Neuron (in vitro differentiated cells): Measurements from ENCODE around the gene SUGP2.
A peak's percentile ranks its signal among the peaks of the same experiment; 100 is the strongest.
"Not testable (repeated sequence)": the region's sequence is repeated elsewhere in the genome, so short reads cannot be mapped to it uniquely, and the experiment has no call there.

ENCODE experiments used
- H2AFZ ChIP-seq: one replicate; pipeline ENCODE4 v1.6.1; 2013; ENCODE audit warnings: low read depth, mild to moderate bottlenecking, inconsistent platforms, low read length, moderate library complexity
- H3K27me3 ChIP-seq: one replicate; pipeline ENCODE4 v1.6.1; 2013; ENCODE audit warnings: low read length; ENCODE audit not compliant: insufficient read depth
- H3K36me3 ChIP-seq: one replicate; pipeline ENCODE4 v1.6.1; 2013; ENCODE audit warnings: low read length; ENCODE audit not compliant: insufficient read depth
- H3K4me1 ChIP-seq: one replicate; pipeline ENCODE4 v1.6.1; 2013; ENCODE audit warnings: low read length; ENCODE audit not compliant: insufficient read depth
- H3K4me3 ChIP-seq: 2 replicates; pipeline ENCODE4 v1.5.1; 2013; ENCODE audit warnings: mild to moderate bottlenecking, low read length, moderate library complexity
- H3K9me3 ChIP-seq: one replicate; pipeline ENCODE4 v1.6.1; 2013; ENCODE audit warnings: low read length

The SUGP2 gene

DNA sequence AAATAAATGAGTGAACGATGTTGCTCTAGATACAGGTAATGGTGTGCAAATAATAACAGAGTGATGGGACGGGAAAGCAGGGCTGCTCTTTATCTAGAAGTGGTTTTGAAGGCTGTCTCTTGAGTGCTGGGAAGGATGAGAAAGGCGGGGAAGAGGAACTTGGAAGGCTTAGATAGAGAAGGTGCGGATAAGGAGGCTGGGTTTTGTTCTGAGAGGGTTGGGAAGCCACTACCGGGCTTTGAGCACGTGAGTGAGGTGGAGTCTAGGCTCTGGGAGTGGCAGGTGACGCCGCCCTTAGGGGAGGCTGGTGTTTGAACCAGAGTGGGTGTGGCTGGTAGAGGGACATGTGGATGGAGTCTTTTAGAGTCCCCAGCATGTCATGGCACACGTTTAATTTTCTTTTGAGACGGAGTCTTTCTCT, 897 bp upstream of the SUGP2 start:
- H3K27me3 ChIP-seq, result no peaks in the 10 kb centered on the region
- peaks cover 11% of the 10 kb centered on the region for H3K4me1 ChIP-seq
- peak overlapping the region; percentile 91 for H2AFZ ChIP-seq
- peaks cover 9% of the 10 kb centered on the region for H3K9me3 ChIP-seq
- H3K4me3 ChIP-seq, result peak overlapping the region; percentile 61
- peaks cover 29% of the 10 kb centered on the region for H3K36me3 ChIP-seq

DNA sequence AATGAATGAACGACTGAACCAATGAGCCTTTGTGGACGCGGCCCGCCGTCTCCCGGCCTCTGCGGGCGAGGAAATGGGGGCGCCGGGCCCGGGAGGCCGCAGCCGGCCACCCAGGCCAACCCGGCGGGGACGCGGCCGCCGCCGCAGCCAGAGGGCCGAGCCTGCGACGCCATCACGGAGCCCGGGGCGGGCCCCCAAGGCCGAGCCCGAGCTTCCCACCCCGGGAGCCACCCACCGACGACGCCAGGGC, 216 bp downstream of the SUGP2 start:
- Histone ChIP-seq H3K36me3 (peaks cover 31% of the 10 kb centered on the region), H3K27me3 (no peaks in the 10 kb centered on the region), H2AFZ (peak overlapping the region; percentile 71), H3K4me1 (peaks cover 11% of the 10 kb centered on the region), H3K4me3 (peak overlapping the region; percentile 61), H3K9me3 (peaks cover 6% of the 10 kb centered on the region)

GRCh38 chr19:19032420-19033175, 719 bp downstream of the SUGP2 start:
- Histone ChIP-seq H3K27me3 (no peaks in the 10 kb centered on the region), H3K4me1 (peaks cover 11% of the 10 kb centered on the region), H3K4me3 (peak overlapping the region; percentile 61), H3K36me3 (peaks cover 32% of the 10 kb centered on the region), H2AFZ (peak overlapping the region; percentile 71), H3K9me3 (peaks cover 2% of the 10 kb centered on the region)

GRCh38 chr19:19031891-19032290, 1.4 kb downstream of the SUGP2 start:
- Histone ChIP-seq H3K9me3 (no peaks in the 10 kb centered on the region), H3K4me1 (peaks cover 11% of the 10 kb centered on the region), H3K36me3 (peaks cover 32% of the 10 kb centered on the region), H3K4me3 (peak overlapping the region; percentile 61), H2AFZ (no peak overlapping the region), H3K27me3 (no peaks in the 10 kb centered on the region)

- Histone ChIP-seq H3K36me3 (peaks cover 66% of the 10 kb centered on the region), H3K4me3 (no peak overlapping the region), H2AFZ (no peak overlapping the region), H3K9me3 (no peaks in the 10 kb centered on the region), H3K4me1 (peaks cover 7% of the 10 kb centered on the region), H3K27me3 (no peaks in the 10 kb centered on the region)
Observed at GRCh38 chr19:19028526-19028925, 4.8 kb downstream of the SUGP2 start.

- Histone ChIP-seq H2AFZ (no peak overlapping the region), H3K9me3 (no peaks in the 10 kb centered on the region), H3K4me1 (peaks cover 7% of the 10 kb centered on the region), H3K27me3 (no peaks in the 10 kb centered on the region), H3K36me3 (peaks cover 78% of the 10 kb centered on the region), H3K4me3 (no peak overlapping the region)
Observed at GRCh38 chr19:19027228-19027627, 6.1 kb downstream of the SUGP2 start.

- H3K27me3 ChIP-seq, result no peaks in the 10 kb centered on the region
- no peak overlapping the region for H2AFZ ChIP-seq
- H3K9me3 ChIP-seq, result no peaks in the 10 kb centered on the region
- H3K4me3 ChIP-seq, result no peak overlapping the region
- H3K4me1 ChIP-seq, result peaks cover under 1% of the 10 kb centered on the region
- peaks cover 81% of the 10 kb centered on the region for H3K36me3 ChIP-seq
Observed at GRCh38 chr19:19026299-19026971, 6.9 kb downstream of the SUGP2 start.

GRCh38 chr19:19025861-19026260, 7.5 kb downstream of the SUGP2 start:
- no peak overlapping the region for H2AFZ ChIP-seq
- H3K27me3 ChIP-seq, result no peaks in the 10 kb centered on the region
- no peaks in the 10 kb centered on the region for H3K4me1 ChIP-seq
- H3K4me3 ChIP-seq, result no peak overlapping the region
- H3K36me3 ChIP-seq, result peaks cover 84% of the 10 kb centered on the region
- H3K9me3 ChIP-seq, result no peaks in the 10 kb centered on the region

GRCh38 chr19:19023376-19023775, 9.9 kb downstream of the SUGP2 start:
- peaks cover 78% of the 10 kb centered on the region for H3K36me3 ChIP-seq
- H3K4me3 ChIP-seq, H3K27me3 ChIP-seq, H2AFZ ChIP-seq, H3K4me1 ChIP-seq, H3K9me3 ChIP-seq: not testable (repeated sequence)

DNA sequence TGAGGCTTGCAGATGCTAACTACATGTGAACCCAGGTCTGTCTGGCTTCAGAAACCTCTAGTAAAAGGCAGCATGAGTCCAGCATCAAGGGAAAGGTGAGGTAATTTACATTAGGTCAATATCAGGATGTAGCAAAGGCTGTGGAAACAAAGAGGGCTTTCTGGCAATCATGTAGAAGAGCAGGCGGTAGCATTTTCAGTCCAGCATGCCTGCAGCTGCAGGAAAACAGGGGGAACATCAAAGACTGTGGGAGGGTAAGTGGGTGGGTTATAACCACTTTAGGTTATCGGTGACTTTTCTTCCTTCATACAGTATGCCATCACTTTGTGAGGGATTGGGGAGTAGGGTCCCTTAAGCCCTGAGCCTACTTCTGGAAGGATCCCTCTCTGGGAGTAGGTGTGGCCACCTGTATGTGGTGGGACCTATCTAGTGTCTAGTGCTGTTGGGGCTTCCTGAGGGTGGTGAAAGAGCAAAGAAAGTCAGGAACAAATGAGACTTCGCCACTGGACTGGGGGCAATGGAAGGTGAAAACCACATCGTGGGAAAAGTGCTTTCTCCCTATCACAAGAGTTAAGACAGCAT, 10.8 kb downstream of the SUGP2 start:
- Histone ChIP-seq H3K9me3 (no peaks in the 10 kb centered on the region), H3K36me3 (peaks cover 77% of the 10 kb centered on the region), H3K27me3 (no peaks in the 10 kb centered on the region), H3K4me1 (no peaks in the 10 kb centered on the region), H3K4me3 (no peak overlapping the region), H2AFZ (no peak overlapping the region)

- H3K4me3 ChIP-seq, result no peak overlapping the region
- peaks cover 77% of the 10 kb centered on the region for H3K36me3 ChIP-seq
- H3K9me3 ChIP-seq, result no peaks in the 10 kb centered on the region
- H3K27me3 ChIP-seq, result no peaks in the 10 kb centered on the region
- no peak overlapping the region for H2AFZ ChIP-seq
- H3K4me1 ChIP-seq, result no peaks in the 10 kb centered on the region
Observed at GRCh38 chr19:19021115-19021514, 12.2 kb downstream of the SUGP2 start.

DNA sequence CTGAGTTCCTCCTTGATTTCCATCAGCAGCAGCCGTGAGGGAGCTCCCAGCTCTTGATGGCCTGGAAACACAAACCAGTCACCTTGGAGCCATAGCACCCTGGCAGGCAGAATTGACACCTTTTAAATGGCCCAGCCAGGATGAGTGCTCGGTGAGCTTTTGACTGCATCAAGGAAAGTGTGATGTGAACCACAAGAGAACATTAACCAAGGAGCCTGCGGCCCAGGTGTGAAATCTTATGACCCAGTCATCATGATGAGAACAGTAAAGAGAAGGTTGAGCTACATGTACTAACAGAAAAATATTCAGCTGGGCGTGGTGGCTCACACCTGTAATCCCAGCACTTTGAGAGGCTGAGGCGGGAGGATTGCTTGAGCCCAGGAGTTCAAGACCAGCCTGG, 22.8 kb downstream of the SUGP2 start:
- Histone ChIP-seq H2AFZ (no peak overlapping the region), H3K27me3 (no peaks in the 10 kb centered on the region), H3K36me3 (peaks cover 79% of the 10 kb centered on the region), H3K4me3 (no peak overlapping the region), H3K4me1 (no peaks in the 10 kb centered on the region), H3K9me3 (no peaks in the 10 kb centered on the region)

DNA sequence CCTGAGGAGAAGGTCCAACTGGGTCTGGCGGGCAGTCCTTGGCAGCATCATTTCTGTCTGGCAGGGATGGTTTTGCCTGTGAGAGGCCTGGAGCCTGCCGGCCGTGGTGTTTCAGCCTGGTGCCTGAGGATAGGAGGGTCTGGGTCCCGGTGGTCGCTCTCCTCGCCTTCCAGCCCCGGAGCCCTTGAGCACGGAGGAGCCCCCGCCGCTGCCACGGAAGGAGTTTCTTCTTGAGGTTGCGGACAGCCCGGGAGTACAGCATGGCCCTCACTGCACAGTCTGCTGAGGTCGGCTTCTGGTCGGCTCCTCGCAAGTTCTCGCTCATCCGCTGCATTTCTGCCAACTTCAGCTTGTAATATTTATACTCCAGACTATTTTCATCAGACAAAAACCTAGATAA, 23.4 kb downstream of the SUGP2 start:
- Histone ChIP-seq H3K4me3 (no peak overlapping the region), H3K36me3 (peaks cover 81% of the 10 kb centered on the region), H3K27me3 (no peaks in the 10 kb centered on the region), H2AFZ (no peak overlapping the region), H3K4me1 (no peaks in the 10 kb centered on the region), H3K9me3 (no peaks in the 10 kb centered on the region)
